Measurements from ENCODE around the gene TTLL5. TPM values are rescaled to one million over a fixed set of nuclear protein-coding genes. Genes with fewer than 3 reads are reported as not detected.

The TTLL5 gene
- total RNA-seq, 1 donor from 2014 or later, result 45.2 TPM

GRCh38 chr14:75831952-75832351, 170.9 kb downstream of the TTLL5 start:
- H3K36me3 Mint-ChIP-seq, result no peaks in the 10 kb centered on the region
- no peak overlapping the region for H3K4me3 Mint-ChIP-seq
- no peak for TF ChIP-seq CTCF (IDR thresholded peaks at IDR 0.05; ENCODE audit: unreplicated experiment)
- peaks cover 49% of the 10 kb centered on the region for H3K4me1 Mint-ChIP-seq
- no peak for DNase-seq (ENCODE audit: low spot score in 2 of 2, unreplicated experiment in 2 of 2)
- H3K9me3 Mint-ChIP-seq, result no peaks in the 10 kb centered on the region
- peak overlapping the region; percentile 77 for H3K27ac Mint-ChIP-seq
- H3K27me3 Mint-ChIP-seq (ENCODE audit: low read depth), result no peaks in the 10 kb centered on the region

GRCh38 chr14:75832621-75833297, 171.7 kb downstream of the TTLL5 start:
- no peak for DNase-seq (ENCODE audit: low spot score in 2 of 2, unreplicated experiment in 2 of 2)
- no peaks in the 10 kb centered on the region for H3K27me3 Mint-ChIP-seq (ENCODE audit: low read depth)
- peaks cover 4% of the 10 kb centered on the region for H3K9me3 Mint-ChIP-seq
- H3K4me3 Mint-ChIP-seq, result no peak overlapping the region
- H3K4me1 Mint-ChIP-seq, result peaks cover 52% of the 10 kb centered on the region
- peak overlapping the region; percentile 77 for H3K27ac Mint-ChIP-seq
- peaks cover 3% of the 10 kb centered on the region for H3K36me3 Mint-ChIP-seq
- TF ChIP-seq CTCF (IDR thresholded peaks at IDR 0.05; ENCODE audit: unreplicated experiment), result no peak

- Mint-ChIP-seq H3K27ac (peak overlapping the region; percentile 74), H3K27me3 (ENCODE audit: low read depth) (no peaks in the 10 kb centered on the region), H3K36me3 (peaks cover 4% of the 10 kb centered on the region), H3K4me1 (peaks cover 52% of the 10 kb centered on the region), H3K9me3 (peaks cover 4% of the 10 kb centered on the region), H3K4me3 (no peak overlapping the region)
- DNase-seq (ENCODE audit: low spot score in 2 of 2, unreplicated experiment in 2 of 2), result no peak
- no peak for TF ChIP-seq CTCF (IDR thresholded peaks at IDR 0.05; ENCODE audit: unreplicated experiment)
Measured at GRCh38 chr14:75833326-75834020, 172.4 kb downstream of the TTLL5 start.

GRCh38 chr14:75835156-75835725, 174.2 kb downstream of the TTLL5 start:
- Mint-ChIP-seq H3K27ac (no peak overlapping the region), H3K9me3 (peaks cover 4% of the 10 kb centered on the region)
- no peak for TF ChIP-seq CTCF (IDR thresholded peaks at IDR 0.05; ENCODE audit: unreplicated experiment)

GRCh38 chr14:75835737-75836136, 174.7 kb downstream of the TTLL5 start:
- DNase-seq (ENCODE audit: low spot score in 2 of 2, unreplicated experiment in 2 of 2), result no peak
- no peak for TF ChIP-seq CTCF (IDR thresholded peaks at IDR 0.05; ENCODE audit: unreplicated experiment)
- Mint-ChIP-seq H3K4me1 (peaks cover 46% of the 10 kb centered on the region), H3K36me3 (peaks cover 13% of the 10 kb centered on the region), H3K27me3 (ENCODE audit: low read depth) (no peaks in the 10 kb centered on the region), H3K9me3 (peaks cover 4% of the 10 kb centered on the region), H3K4me3 (no peak overlapping the region), H3K27ac (no peak overlapping the region)

More at GRCh38 chr14:75835156-75835725, 174.2 kb downstream of the TTLL5 start:
- Mint-ChIP-seq H3K4me3 (no peak overlapping the region), H3K36me3 (peaks cover 13% of the 10 kb centered on the region), H3K27me3 (ENCODE audit: low read depth) (no peaks in the 10 kb centered on the region), H3K4me1 (peaks cover 46% of the 10 kb centered on the region)
- no peak for DNase-seq (ENCODE audit: low spot score in 2 of 2, unreplicated experiment in 2 of 2)

Measured in mesothelial cell of epicardium (in vitro differentiated cells).